GM23338 (cell line): ENCODE data around the gene HMGXB3. TPM values are rescaled to one million over a fixed set of nuclear protein-coding genes. Genes with fewer than 3 reads are reported as not detected.
A peak's percentile ranks its signal among the peaks of the same experiment; 100 is the strongest.

ENCODE experiments used
- ATAC-seq: fragments of 200-7000 bp; cut with Tn5 transposase; 3 replicates; pipeline ENCODE4 v1.9.1; 2020
- DNase-seq: peaks from one replicate; pipeline ENCODE4 v3.0.0-alpha.2; 2015; ENCODE audit warnings: low spot score
- H2AFZ ChIP-seq: fragments of 200-600 bp; sonication (generic); 2 replicates; pipeline ENCODE4 v1.8.0; 2016; ENCODE audit warnings: antibody characterized with exemption, mild to moderate bottlenecking, moderate library complexity
- H3F3A ChIP-seq: fragments of 200-600 bp; sonication (generic); replicated peaks from 2 replicates; pipeline ENCODE4 v1.8.0; 2017; ENCODE audit warnings: antibody characterized with exemption, mixed run types, low read depth
- H3K27ac ChIP-seq: fragments of 200-600 bp; sonication (generic); 2 replicates; pipeline ENCODE4 v1.6.1; 2016; ENCODE audit warnings: low read depth
- H3K27me3 ChIP-seq: fragments of 200-600 bp; sonication (generic); 2 replicates; pipeline ENCODE4 v1.8.0; 2016; ENCODE audit warnings: mild to moderate bottlenecking, mixed run types, moderate library complexity; ENCODE audit not compliant: insufficient read depth
- H3K36me3 ChIP-seq: fragments of 200-600 bp; sonication (generic); 2 replicates; pipeline ENCODE4 v1.8.0; 2016; ENCODE audit warnings: mild to moderate bottlenecking; ENCODE audit not compliant: insufficient read depth
- H3K4me1 ChIP-seq: fragments of 200-600 bp; sonication (generic); 2 replicates; pipeline ENCODE4 v1.8.0; 2016; ENCODE audit warnings: mild to moderate bottlenecking, moderate library complexity; ENCODE audit not compliant: insufficient read depth
- H3K4me2 ChIP-seq: fragments of 200-600 bp; sonication (generic); 2 replicates; pipeline ENCODE4 v1.7.1; 2017; ENCODE audit warnings: mixed run types
- H3K4me3 ChIP-seq: fragments of 200-600 bp; sonication (generic); 2 replicates; pipeline ENCODE4 v1.6.1; 2016; ENCODE audit warnings: mixed run types
- H3K79me2 ChIP-seq: fragments of 200-600 bp; sonication (generic); replicated peaks from 2 replicates; pipeline ENCODE4 v1.8.0; 2017; ENCODE audit warnings: mild to moderate bottlenecking; ENCODE audit not compliant: insufficient read depth
- H3K9me2 ChIP-seq: fragments of 200-600 bp; sonication (generic); 2 replicates; pipeline ENCODE4 v1.8.0; 2017; ENCODE audit not compliant: insufficient read depth
- H4K20me1 ChIP-seq: fragments of 200-600 bp; sonication (generic); replicated peaks from 2 replicates; pipeline ENCODE4 v1.8.0; 2017; ENCODE audit warnings: mild to moderate bottlenecking; ENCODE audit not compliant: insufficient read depth
- H3K27ac Mint-ChIP-seq: 2 replicates; pipeline ENCODE4 v1.8.0; 2020; ENCODE audit warnings: inconsistent platforms, mild to moderate bottlenecking, moderate library complexity, mixed read lengths
- H3K27me3 Mint-ChIP-seq: 3 replicates; pipeline ENCODE4 v1.8.0; 2022; ENCODE audit warnings: low read depth, mild to moderate bottlenecking, moderate library complexity, mixed read lengths, inconsistent platforms; ENCODE audit not compliant: insufficient read depth, poor library complexity
- H3K36me3 Mint-ChIP-seq: 3 replicates; pipeline ENCODE4 v1.8.0; 2021; ENCODE audit warnings: low read depth, mild to moderate bottlenecking, inconsistent platforms, moderate library complexity, mixed read lengths
- H3K4me1 Mint-ChIP-seq: 3 replicates; pipeline ENCODE4 v1.8.0; 2020; ENCODE audit warnings: mild to moderate bottlenecking, inconsistent platforms, mixed read lengths
- H3K4me3 Mint-ChIP-seq: 3 replicates; pipeline ENCODE4 v1.8.0; 2021; ENCODE audit warnings: moderate library complexity, mild to moderate bottlenecking, inconsistent platforms, mixed read lengths
- H3K9me3 Mint-ChIP-seq: 3 replicates; pipeline ENCODE4 v1.8.0; 2020; ENCODE audit warnings: moderate library complexity, mild to moderate bottlenecking, inconsistent platforms, mixed read lengths
- CREB1 ChIP-seq: fragments of 250-450 bp; sonication (Bioruptor Pico); IDR thresholded peaks from 2 replicates; pipeline ENCODE4 v1.5.0; 2020; ENCODE audit warnings: low read depth, mild to moderate bottlenecking, moderate library complexity
- EZH2phosphoT487 ChIP-seq: fragments of 200-600 bp; sonication (generic); IDR thresholded peaks from one replicate; pipeline ENCODE4 v1.8.1; 2018; ENCODE audit warnings: antibody characterized with exemption; ENCODE audit not compliant: unreplicated experiment
- JUNB ChIP-seq: IDR thresholded peaks from one replicate; pipeline ENCODE4 v1.6.1; 2016; ENCODE audit warnings: antibody characterized with exemption; ENCODE audit not compliant: unreplicated experiment
- NANOG ChIP-seq: IDR thresholded peaks from 2 replicates; pipeline ENCODE4 v1.6.1; 2016; ENCODE audit warnings: antibody characterized with exemption, borderline replicate concordance
- POLR2AphosphoS5 ChIP-seq: IDR thresholded peaks from 2 replicates; pipeline ENCODE4 v1.6.1; 2016; ENCODE audit warnings: antibody characterized with exemption, low read depth
- STAT1 ChIP-seq: IDR thresholded peaks from one replicate; pipeline ENCODE4 v1.6.1; 2016; ENCODE audit warnings: antibody characterized with exemption; ENCODE audit not compliant: unreplicated experiment
- ZNF114 ChIP-seq: fragments of 250-450 bp; sonication (Bioruptor Pico); IDR thresholded peaks from 2 replicates; pipeline ENCODE4 v1.5.0; 2020; ENCODE audit warnings: mild to moderate bottlenecking, moderate library complexity
- ZNF331 ChIP-seq: fragments of 250-450 bp; sonication (Bioruptor Pico); IDR thresholded peaks from 2 replicates; pipeline ENCODE4 v1.5.0; 2020; ENCODE audit warnings: low read depth, mild to moderate bottlenecking, moderate library complexity
- polyA plus RNA-seq: library from polyadenylated mRNA; unstranded; fragments of >200 nt; fragmentation: Nextera tagmentation; extraction: Ambion mirVana; gene quantifications from 2 replicates; pipeline ENCODE4 v1.2.1, GENCODE V29; 2016
- total RNA-seq: library from RNA; depleted of rRNA; stranded (reverse); fragments of >200 nt; shearing (Covaris generic); gene quantifications from 2 replicates; pipeline ENCODE4 v1.2.3, GENCODE V29; 2014
- TF ChIP-seq, protein P1 (sequence below): IDR thresholded peaks from 2 replicates; pipeline ENCODE4 v1.6.1; 2016; ENCODE audit warnings: antibody characterized with exemption
- TF ChIP-seq, protein P2 (sequence below): fragments of 250-450 bp; sonication (Bioruptor Pico); IDR thresholded peaks from 2 replicates; pipeline ENCODE4 v1.5.0; 2020; ENCODE audit warnings: mild to moderate bottlenecking, moderate library complexity

The HMGXB3 gene
- total and polyA plus RNA-seq, 2 experiments from 2014 or later = 9.4 to 37.9 TPM

DNA sequence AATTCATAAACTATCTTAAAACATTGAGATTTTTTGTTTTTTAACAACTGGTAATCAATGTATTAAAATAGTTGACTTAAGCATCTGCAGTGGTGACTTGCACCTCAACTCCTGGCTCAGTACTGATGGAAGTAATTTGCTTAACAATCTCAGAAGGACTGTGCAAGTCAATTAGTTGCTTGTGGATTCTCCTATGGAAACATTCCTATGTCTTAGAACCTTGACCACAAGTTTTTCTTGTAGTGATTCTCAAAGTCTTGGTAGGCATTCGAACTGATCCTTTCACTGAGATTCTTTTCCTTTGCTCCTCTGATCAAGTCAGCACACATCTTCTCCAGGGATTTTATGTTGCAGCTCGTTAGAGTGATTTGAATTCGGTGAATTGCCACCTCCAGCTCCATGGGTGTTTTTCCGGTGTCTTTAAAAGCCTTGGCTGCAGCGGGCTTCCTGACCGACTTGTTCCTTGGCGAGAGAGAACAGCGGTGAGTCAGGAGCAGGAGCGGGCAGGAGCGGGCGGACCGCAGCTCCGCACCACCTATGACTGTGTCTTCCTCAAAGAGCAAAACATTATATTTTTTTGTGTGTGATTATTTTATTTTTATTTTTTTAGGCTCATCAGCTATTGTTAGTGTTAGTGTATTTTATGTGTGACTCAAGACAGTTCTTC lies 21.1 kb downstream of the HMGXB3 start:
- no peaks in the 10 kb centered on the region for H3K9me2 ChIP-seq
- peaks cover 39% of the 10 kb centered on the region for H3K36me3 ChIP-seq
- H3K36me3 Mint-ChIP-seq = peaks cover 68% of the 10 kb centered on the region
- ATAC-seq (peak; percentile 50; the same call in 2 of the 3 replicates), DNase-seq (peak; percentile 24)
- no peaks in the 10 kb centered on the region for H3K27me3 ChIP-seq
- H3K4me3 ChIP-seq = no peak overlapping the region
- H2AFZ ChIP-seq = no peak overlapping the region
- peaks cover 7% of the 10 kb centered on the region; the same call in 1 of the 2 replicates for H3K79me2 ChIP-seq
- H4K20me1 ChIP-seq = no peaks in the 10 kb centered on the region; the same call in none of the 2 replicates
- H3K27ac ChIP-seq = peak overlapping the region; percentile 57; the same call in 1 of the 2 replicates
- H3K27ac Mint-ChIP-seq = peak overlapping the region; percentile 91
- H3K4me2 ChIP-seq = 0 out of 2 replicates have a peak overlapping the region, but pooled peaks have one; percentile 27
- no peaks in the 10 kb centered on the region; the same call in 1 of the 2 replicates for H3K4me1 ChIP-seq
- TF ChIP-seq NANOG = no peak
- no peak for TF ChIP-seq ZNF331 (CRISPR knock-in tag)
- TF ChIP-seq POLR2AphosphoS5 = no peak
- no peak for TF ChIP-seq CREB1 (CRISPR knock-in tag)
- TF ChIP-seq, protein P1, sequence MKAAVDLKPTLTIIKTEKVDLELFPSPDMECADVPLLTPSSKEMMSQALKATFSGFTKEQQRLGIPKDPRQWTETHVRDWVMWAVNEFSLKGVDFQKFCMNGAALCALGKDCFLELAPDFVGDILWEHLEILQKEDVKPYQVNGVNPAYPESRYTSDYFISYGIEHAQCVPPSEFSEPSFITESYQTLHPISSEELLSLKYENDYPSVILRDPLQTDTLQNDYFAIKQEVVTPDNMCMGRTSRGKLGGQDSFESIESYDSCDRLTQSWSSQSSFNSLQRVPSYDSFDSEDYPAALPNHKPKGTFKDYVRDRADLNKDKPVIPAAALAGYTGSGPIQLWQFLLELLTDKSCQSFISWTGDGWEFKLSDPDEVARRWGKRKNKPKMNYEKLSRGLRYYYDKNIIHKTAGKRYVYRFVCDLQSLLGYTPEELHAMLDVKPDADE = no peak
- no peak for TF ChIP-seq ZNF114 (CRISPR knock-in tag)
- peak overlapping the region; percentile 30; the same call in 2 of the 3 replicates for H3K4me3 Mint-ChIP-seq
- no peaks in the 10 kb centered on the region for H3K9me3 Mint-ChIP-seq
- peaks cover 4% of the 10 kb centered on the region for H3K27me3 Mint-ChIP-seq
- peaks cover 20% of the 10 kb centered on the region for H3K4me1 Mint-ChIP-seq
- H3F3A ChIP-seq = 0 out of 2 replicates have a peak, but pooled peaks cover 2% of the 10 kb centered on the region

DNA sequence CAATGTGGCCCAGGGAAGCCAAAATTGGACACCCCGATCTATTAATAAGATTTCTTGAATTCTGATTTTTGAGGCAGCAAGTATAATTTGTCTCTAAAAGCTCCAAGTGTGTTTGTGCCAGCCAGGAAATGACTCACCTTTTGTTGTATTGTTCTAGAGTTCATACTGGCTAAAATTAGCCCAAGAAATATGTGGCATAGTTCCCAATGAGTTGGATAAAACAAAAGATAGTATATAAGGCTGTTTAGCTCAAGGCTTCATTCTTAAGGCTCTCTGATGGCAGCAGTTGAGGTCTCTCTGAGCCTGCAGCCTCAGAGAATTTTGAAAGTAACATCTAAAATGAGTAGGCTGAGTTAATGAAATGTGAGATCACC lies 21.6 kb downstream of the HMGXB3 start:
- H3K9me3 Mint-ChIP-seq = no peaks in the 10 kb centered on the region
- H3K4me3 ChIP-seq = no peak overlapping the region
- H3F3A ChIP-seq = 0 out of 2 replicates have a peak, but pooled peaks cover 2% of the 10 kb centered on the region
- ATAC-seq = no peak
- peaks cover 20% of the 10 kb centered on the region for H3K4me1 Mint-ChIP-seq
- peaks cover 3% of the 10 kb centered on the region; the same call in 1 of the 2 replicates for H3K79me2 ChIP-seq
- H2AFZ ChIP-seq = no peak overlapping the region
- no peak for DNase-seq
- H3K36me3 ChIP-seq = peaks cover 44% of the 10 kb centered on the region
- peaks cover 67% of the 10 kb centered on the region for H3K36me3 Mint-ChIP-seq
- no peaks in the 10 kb centered on the region for H3K9me2 ChIP-seq
- H3K27me3 ChIP-seq = no peaks in the 10 kb centered on the region
- no peaks in the 10 kb centered on the region; the same call in 1 of the 2 replicates for H3K4me1 ChIP-seq
- peak overlapping the region; percentile 91 for H3K27ac Mint-ChIP-seq
- H3K4me2 ChIP-seq = no peak overlapping the region
- peak overlapping the region; percentile 57; the same call in 1 of the 2 replicates for H3K27ac ChIP-seq
- peaks cover 4% of the 10 kb centered on the region for H3K27me3 Mint-ChIP-seq
- H4K20me1 ChIP-seq = no peaks in the 10 kb centered on the region; the same call in 1 of the 2 replicates
- peak overlapping the region; percentile 30; the same call in 2 of the 3 replicates for H3K4me3 Mint-ChIP-seq
- TF ChIP-seq JUNB = no peak
- TF ChIP-seq NANOG = no peak
- no peak for TF ChIP-seq STAT1
- TF ChIP-seq, protein P1 = no peak
- TF ChIP-seq POLR2AphosphoS5 = no peak
- no peak for TF ChIP-seq EZH2phosphoT487
- TF ChIP-seq, protein P2, sequence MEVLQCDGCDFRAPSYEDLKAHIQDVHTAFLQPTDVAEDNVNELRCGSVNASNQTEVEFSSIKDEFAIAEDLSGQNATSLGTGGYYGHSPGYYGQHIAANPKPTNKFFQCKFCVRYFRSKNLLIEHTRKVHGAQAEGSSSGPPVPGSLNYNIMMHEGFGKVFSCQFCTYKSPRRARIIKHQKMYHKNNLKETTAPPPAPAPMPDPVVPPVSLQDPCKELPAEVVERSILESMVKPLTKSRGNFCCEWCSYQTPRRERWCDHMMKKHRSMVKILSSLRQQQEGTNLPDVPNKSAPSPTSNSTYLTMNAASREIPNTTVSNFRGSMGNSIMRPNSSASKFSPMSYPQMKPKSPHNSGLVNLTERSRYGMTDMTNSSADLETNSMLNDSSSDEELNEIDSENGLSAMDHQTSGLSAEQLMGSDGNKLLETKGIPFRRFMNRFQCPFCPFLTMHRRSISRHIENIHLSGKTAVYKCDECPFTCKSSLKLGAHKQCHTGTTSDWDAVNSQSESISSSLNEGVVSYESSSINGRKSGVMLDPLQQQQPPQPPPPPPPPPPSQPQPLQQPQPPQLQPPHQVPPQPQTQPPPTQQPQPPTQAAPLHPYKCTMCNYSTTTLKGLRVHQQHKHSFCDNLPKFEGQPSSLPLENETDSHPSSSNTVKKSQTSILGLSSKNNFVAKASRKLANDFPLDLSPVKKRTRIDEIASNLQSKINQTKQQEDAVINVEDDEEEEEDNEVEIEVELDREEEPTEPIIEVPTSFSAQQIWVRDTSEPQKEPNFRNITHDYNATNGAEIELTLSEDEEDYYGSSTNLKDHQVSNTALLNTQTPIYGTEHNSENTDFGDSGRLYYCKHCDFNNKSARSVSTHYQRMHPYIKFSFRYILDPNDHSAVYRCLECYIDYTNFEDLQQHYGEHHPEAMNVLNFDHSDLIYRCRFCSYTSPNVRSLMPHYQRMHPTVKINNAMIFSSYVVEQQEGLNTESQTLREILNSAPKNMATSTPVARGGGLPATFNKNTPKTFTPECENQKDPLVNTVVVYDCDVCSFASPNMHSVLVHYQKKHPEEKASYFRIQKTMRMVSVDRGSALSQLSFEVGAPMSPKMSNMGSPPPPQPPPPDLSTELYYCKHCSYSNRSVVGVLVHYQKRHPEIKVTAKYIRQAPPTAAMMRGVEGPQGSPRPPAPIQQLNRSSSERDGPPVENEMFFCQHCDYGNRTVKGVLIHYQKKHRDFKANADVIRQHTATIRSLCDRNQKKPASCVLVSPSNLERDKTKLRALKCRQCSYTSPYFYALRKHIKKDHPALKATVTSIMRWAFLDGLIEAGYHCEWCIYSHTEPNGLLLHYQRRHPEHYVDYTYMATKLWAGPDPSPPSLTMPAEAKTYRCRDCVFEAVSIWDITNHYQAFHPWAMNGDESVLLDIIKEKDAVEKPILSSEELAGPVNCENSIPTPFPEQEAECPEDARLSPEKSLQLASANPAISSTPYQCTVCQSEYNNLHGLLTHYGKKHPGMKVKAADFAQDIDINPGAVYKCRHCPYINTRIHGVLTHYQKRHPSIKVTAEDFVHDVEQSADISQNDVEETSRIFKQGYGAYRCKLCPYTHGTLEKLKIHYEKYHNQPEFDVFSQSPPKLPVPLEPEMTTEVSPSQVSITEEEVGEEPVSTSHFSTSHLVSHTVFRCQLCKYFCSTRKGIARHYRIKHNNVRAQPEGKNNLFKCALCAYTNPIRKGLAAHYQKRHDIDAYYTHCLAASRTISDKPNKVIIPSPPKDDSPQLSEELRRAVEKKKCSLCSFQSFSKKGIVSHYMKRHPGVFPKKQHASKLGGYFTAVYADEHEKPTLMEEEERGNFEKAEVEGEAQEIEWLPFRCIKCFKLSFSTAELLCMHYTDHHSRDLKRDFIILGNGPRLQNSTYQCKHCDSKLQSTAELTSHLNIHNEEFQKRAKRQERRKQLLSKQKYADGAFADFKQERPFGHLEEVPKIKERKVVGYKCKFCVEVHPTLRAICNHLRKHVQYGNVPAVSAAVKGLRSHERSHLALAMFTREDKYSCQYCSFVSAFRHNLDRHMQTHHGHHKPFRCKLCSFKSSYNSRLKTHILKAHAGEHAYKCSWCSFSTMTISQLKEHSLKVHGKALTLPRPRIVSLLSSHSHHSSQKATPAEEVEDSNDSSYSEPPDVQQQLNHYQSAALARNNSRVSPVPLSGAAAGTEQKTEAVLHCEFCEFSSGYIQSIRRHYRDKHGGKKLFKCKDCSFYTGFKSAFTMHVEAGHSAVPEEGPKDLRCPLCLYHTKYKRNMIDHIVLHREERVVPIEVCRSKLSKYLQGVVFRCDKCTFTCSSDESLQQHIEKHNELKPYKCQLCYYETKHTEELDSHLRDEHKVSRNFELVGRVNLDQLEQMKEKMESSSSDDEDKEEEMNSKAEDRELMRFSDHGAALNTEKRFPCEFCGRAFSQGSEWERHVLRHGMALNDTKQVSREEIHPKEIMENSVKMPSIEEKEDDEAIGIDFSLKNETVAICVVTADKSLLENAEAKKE = no peak
